ENCODE measurements around the gene ASPN.

- TF ChIP-seq CTCF (IDR thresholded peaks at IDR 0.05) (no peak), POLR2A (IDR thresholded peaks at IDR 0.05) (no peak)
Measured at GRCh38 chr9:92480986-92481633, 1.2 kb downstream of the ASPN start.
